Stimulated activated CD4-positive, alpha-beta T cell treated with anti-CD3 and anti-CD28 coated beads, Interleukin-12 subunit alpha, Interleukin-12 subunit beta, amount 100 ng/mL, for 48 hours (primary cell): Measurements from ENCODE around the gene ACER3.

Source experiments
- DNase-seq, 3 donors: peaks; one replicate each; pipeline ENCODE4 v3.0.0-alpha.2; 2020; ENCODE audit warnings: low read depth in 2 of 3, low spot score in 1 of 3

ACER3 gene

GRCh38 chr11:77074205-77074604 is 213.5 kb downstream of the ACER3 start:
- DNase-seq: no peak

- DNase-seq: no peak
These were observed 214.0 kb downstream of the ACER3 start for GRCh38 chr11:77074626-77075221.

- no peak for DNase-seq
These were observed 214.7 kb downstream of the ACER3 start for GRCh38 chr11:77075425-77075905.
